GM21576 (cell line): Measurements from ENCODE around the gene ITIH2.

Experiments used
- ATAC-seq: cut with Tn5 transposase; IDR thresholded peaks from one replicate; pipeline ENCODE4 v1.9.1; 2021; ENCODE audit warnings: mild to moderate bottlenecking, moderate library complexity; ENCODE audit not compliant: unreplicated experiment

ITIH2 gene

GRCh38 chr10:7792541-7792940 is 89.4 kb downstream of the ITIH2 start:
- no peak for ATAC-seq

GRCh38 chr10:7794251-7795026 is 91.3 kb downstream of the ITIH2 start:
- no peak for ATAC-seq

GRCh38 chr10:7795605-7796004 is 92.5 kb downstream of the ITIH2 start:
- ATAC-seq: no peak

- ATAC-seq: no peak
Measured at GRCh38 chr10:7797582-7797981, 94.5 kb downstream of the ITIH2 start.
